NB4 (cell line): ENCODE measurements around the gene NME3.

Source experiments
- POLR2A ChIP-seq: IDR thresholded peaks from 2 replicates; pipeline ENCODE4 v1.6.1; 2011; ENCODE audit warnings: mild to moderate bottlenecking; ENCODE audit not compliant: insufficient read length; ENCODE audit errors: extremely low read depth
- TF ChIP-seq, protein P1 (sequence below): IDR thresholded peaks from one replicate; pipeline ENCODE4 v1.5.1; 2012; ENCODE audit warnings: low read depth, low read length
- TF ChIP-seq, protein P2 (sequence below): IDR thresholded peaks from 2 replicates; pipeline ENCODE4 v1.6.1; 2011; ENCODE audit warnings: low read depth, low read length

DNA sequence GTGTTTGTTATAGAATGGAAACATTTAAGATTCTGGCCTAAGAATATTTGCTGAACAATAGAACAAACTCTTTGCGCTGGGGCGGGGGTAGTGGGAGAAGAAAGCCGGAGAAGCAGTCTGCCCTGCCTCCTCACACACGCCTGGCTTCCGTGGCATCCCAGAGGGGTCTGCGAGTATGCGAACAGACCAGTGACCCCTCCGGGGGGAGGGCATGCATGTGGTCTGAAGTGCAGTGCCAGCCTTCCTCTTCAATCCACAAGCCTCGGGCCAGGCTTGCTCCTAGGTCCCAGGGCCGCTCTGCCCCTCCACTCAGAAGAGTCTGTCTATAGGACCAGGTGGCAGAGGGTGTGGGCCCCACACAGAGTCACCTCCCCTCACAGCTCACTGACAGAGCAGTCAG lies 36.3 kb upstream of the NME3 start:
- TF ChIP-seq, protein P1, sequence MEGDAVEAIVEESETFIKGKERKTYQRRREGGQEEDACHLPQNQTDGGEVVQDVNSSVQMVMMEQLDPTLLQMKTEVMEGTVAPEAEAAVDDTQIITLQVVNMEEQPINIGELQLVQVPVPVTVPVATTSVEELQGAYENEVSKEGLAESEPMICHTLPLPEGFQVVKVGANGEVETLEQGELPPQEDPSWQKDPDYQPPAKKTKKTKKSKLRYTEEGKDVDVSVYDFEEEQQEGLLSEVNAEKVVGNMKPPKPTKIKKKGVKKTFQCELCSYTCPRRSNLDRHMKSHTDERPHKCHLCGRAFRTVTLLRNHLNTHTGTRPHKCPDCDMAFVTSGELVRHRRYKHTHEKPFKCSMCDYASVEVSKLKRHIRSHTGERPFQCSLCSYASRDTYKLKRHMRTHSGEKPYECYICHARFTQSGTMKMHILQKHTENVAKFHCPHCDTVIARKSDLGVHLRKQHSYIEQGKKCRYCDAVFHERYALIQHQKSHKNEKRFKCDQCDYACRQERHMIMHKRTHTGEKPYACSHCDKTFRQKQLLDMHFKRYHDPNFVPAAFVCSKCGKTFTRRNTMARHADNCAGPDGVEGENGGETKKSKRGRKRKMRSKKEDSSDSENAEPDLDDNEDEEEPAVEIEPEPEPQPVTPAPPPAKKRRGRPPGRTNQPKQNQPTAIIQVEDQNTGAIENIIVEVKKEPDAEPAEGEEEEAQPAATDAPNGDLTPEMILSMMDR, result no peak
- TF ChIP-seq POLR2A, result no peak
- TF ChIP-seq, protein P2, sequence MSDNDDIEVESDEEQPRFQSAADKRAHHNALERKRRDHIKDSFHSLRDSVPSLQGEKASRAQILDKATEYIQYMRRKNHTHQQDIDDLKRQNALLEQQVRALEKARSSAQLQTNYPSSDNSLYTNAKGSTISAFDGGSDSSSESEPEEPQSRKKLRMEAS, result no peak
